Vagina (tissue), 2 donors: ENCODE results near the gene CFAP299.

Experiments used
- POLR2A ChIP-seq, 2 donors: fragments of 450-650 bp; IDR thresholded peaks; one replicate each; pipeline ENCODE4 v1.6.1; 2017; ENCODE audit warnings: antibody characterized with exemption in 2 of 2, mild to moderate bottlenecking in 2 of 2, moderate library complexity in 2 of 2
- POLR2AphosphoS5 ChIP-seq, 2 donors: sonication (generic); formaldehyde crosslinking; IDR thresholded peaks; one replicate each; pipeline ENCODE4 v1.9.0; 2017; ENCODE audit warnings: antibody characterized with exemption in 2 of 2, mild to moderate bottlenecking in 2 of 2, low read depth in 1 of 2; ENCODE audit not compliant: insufficient read depth in 1 of 2
- TF ChIP-seq, protein P1 (sequence below), 3 experiments: fragments of 450-650 bp in 2 of 3; fragments of 200-600 bp in 1 of 3; sonication (generic) in 1 of 3; IDR thresholded peaks; one replicate each; pipeline ENCODE4 v1.5.1; 2017 to 2019; ENCODE audit warnings: antibody characterized with exemption in 3 of 3, mild to moderate bottlenecking in 2 of 3, moderate library complexity in 2 of 3

DNA sequence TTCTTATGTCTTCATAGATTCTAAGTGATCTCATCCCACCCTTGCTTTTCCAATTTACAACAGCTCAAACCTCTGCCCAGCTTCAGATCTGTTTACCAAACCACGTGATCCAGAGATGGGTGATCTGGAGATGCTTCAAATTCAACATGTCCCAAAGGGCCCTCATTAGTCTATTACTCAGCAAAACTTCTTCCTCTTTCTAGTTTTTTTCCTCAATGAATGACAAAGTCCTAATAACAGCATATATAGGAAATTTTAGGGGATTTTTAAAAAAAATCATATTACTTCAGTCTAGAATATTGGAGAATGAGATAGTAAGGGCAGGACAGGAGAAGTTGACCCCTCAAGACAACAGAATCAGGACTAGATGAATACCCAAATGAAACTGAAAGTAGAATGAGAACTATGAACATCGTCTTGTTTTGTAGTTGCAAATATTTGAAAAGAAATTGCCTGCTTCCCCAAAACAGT is 127.1 kb downstream of the CFAP299 start:
- TF ChIP-seq, protein P1, sequence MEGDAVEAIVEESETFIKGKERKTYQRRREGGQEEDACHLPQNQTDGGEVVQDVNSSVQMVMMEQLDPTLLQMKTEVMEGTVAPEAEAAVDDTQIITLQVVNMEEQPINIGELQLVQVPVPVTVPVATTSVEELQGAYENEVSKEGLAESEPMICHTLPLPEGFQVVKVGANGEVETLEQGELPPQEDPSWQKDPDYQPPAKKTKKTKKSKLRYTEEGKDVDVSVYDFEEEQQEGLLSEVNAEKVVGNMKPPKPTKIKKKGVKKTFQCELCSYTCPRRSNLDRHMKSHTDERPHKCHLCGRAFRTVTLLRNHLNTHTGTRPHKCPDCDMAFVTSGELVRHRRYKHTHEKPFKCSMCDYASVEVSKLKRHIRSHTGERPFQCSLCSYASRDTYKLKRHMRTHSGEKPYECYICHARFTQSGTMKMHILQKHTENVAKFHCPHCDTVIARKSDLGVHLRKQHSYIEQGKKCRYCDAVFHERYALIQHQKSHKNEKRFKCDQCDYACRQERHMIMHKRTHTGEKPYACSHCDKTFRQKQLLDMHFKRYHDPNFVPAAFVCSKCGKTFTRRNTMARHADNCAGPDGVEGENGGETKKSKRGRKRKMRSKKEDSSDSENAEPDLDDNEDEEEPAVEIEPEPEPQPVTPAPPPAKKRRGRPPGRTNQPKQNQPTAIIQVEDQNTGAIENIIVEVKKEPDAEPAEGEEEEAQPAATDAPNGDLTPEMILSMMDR (IDR thresholded peaks at IDR 0.05), result no peak
- TF ChIP-seq POLR2AphosphoS5 (IDR thresholded peaks at IDR 0.05; ENCODE audit: insufficient read depth in 1 of 2, low read depth in 1 of 2) (no peak), POLR2A (IDR thresholded peaks at IDR 0.05) (no peak)
